Pancreas (tissue), 10 donors: ENCODE results near the gene SEPTIN3. TPM values are rescaled to one million over a fixed set of nuclear protein-coding genes. Genes with fewer than 3 reads are reported as not detected.
A peak's percentile ranks its signal among the peaks of the same experiment; 100 is the strongest.

Experiments
- ATAC-seq, 4 donors: fragments of 200-7000 bp; cut with Tn5 transposase; one replicate each; pipeline versions ENCODE4 v1.8.0 to v1.9.1; 2020; ENCODE audit warnings: mild to moderate bottlenecking in 4 of 4, moderate library complexity in 4 of 4
- DNase-seq, 6 donors: peaks; one replicate each; pipeline ENCODE4 v3.0.0-alpha.2; 2020
- FAIRE-seq: peaks from 2 replicates; lab custom pipeline; 2012; peaks lifted over from hg19 to GRCh38; lab: Jason Lieb, UNC
- H3K27ac ChIP-seq, 4 donors: fragments of 200-600 bp; sonication (generic); 1 replicate in 3 of 4; 2 replicates in 1 of 4; pipeline versions ENCODE4 v1.5.0 to v1.8.0; 2020
- H3K27me3 ChIP-seq, 4 donors: fragments of 200-600 bp; one replicate each; pipeline ENCODE4 v1.8.0; 2021
- H3K36me3 ChIP-seq, 3 donors: fragments of 200-600 bp; sonication (generic) in 1 of 3; one replicate each; pipeline versions ENCODE4 v1.5.0 to v1.8.0; 2020 to 2021
- H3K4me1 ChIP-seq, 3 donors: fragments of 200-600 bp; one replicate each; pipeline ENCODE4 v1.8.0; 2021
- H3K4me3 ChIP-seq, 4 donors: fragments of 200-600 bp; sonication (generic) in 2 of 4; one replicate each; pipeline versions ENCODE4 v1.5.0 to v1.8.0; 2020 to 2021
- H3K9me3 ChIP-seq, 4 donors: fragments of 200-600 bp; one replicate each; pipeline ENCODE4 v1.8.0; 2021
- CTCF ChIP-seq, 4 donors: fragments of 200-600 bp; sonication (generic) in 3 of 4; IDR thresholded peaks; one replicate each; pipeline versions ENCODE4 v1.5.0 to v1.8.0; 2021; ENCODE audit warnings: antibody characterized with exemption in 4 of 4
- WGBS, 2 donors: extraction: QIAGEN DNeasy Blood & Tissue Kit; methylation state at CpG; one replicate each; pipeline ENCODE4 v1.1.7; 2013; 5-methylcytosine and 5-hydroxymethylcytosine counted together
- intact Hi-C, 3 donors: fragments of 100-400 bp; cut with DNase I; formaldehyde crosslinking; loops; one replicate each; pipeline versions ENCODE4 v1.11.1 to v1.14.2; 2022
- polyA plus RNA-seq, 2 donors: library from polyadenylated mRNA; stranded (reverse); fragments of 200-250 nt; gene quantifications; one replicate each; pipeline ENCODE4 v1.2.3, GENCODE V29; 2013
- total RNA-seq, 6 donors: library from RNA; stranded (reverse); fragmentation: NEBNext Ultra II Directional in 4 of 6; extraction: Animal tissue kit (Norgen Biotek cat#: 25700) in 4 of 6; gene quantifications; one replicate each; pipeline versions ENCODE4 v1.2.1 to v1.2.4, GENCODE V29; 2021 to 2023
- donor health status: healthy with polysubstance abuse.
- donor health status: DM: no; HTN: no; CAD: no; lungs with moderate emphysema.
- donor health status: DM: no; HTN: no; CAD: no.
- donor health status: control.
- donor health status: control.
- donor health status: Bipolar disorder and iron deficiency.
- donor health status: DM: yes; HTN: yes; CAD: no.
- donor health status: DM: no; HTN: no; CAD: no.
- donor health status: DM: no; HTN: no; CAD: no.
- donor health status: DM: yes; HTN: yes; CAD: no.

Gene SEPTIN3
- total and polyA plus RNA-seq, 8 donors: 0.22 to 8.5 (median 1.3) TPM

GRCh38 chr22:41998361-41999261, 29.4 kb downstream of the SEPTIN3 start, which contains the start of gene WBP2NL:
Gene WBP2NL (plus strand): TSS chr22:41998788. CDS start chr22:41998819, 31 bp downstream.
- TF ChIP-seq CTCF (IDR thresholded peaks at IDR 0.05): no peak

GRCh38 chr22:42000466-42000865, 31.2 kb downstream of the SEPTIN3 start:
- ATAC-seq (no peak), FAIRE-seq (no peak), DNase-seq (no peak)
- no peaks in the 10 kb centered on the region for H3K27me3 ChIP-seq
- H3K4me3 ChIP-seq: no peak overlapping the region
- H3K9me3 ChIP-seq: no peaks in the 10 kb centered on the region
- intact Hi-C loops: no loop called here
- no peak for TF ChIP-seq CTCF (IDR thresholded peaks at IDR 0.05)
- no peak overlapping the region for H3K27ac ChIP-seq
- no peaks in the 10 kb centered on the region for H3K36me3 ChIP-seq
- 97 to 99% methylated on average over 8 of the region's 8 CpGs for WGBS, 2 donors
- peaks cover 0 to 5% (median 0%) of the 10 kb centered on the region in 3 donors for H3K4me1 ChIP-seq

More at GRCh38 chr22:41998361-41999261, 29.4 kb downstream of the SEPTIN3 start, which contains the start of gene WBP2NL:
- intact Hi-C loops: no loop called here
- peak within 1 kb of the TSS in 1 of 4 donors; percentile 48 for H3K27ac ChIP-seq
- no peak for FAIRE-seq
- WGBS, 2 donors: 23% methylated on average over 66 to 71 of the region's 71 CpGs
- peak; percentile 89 to 96 (median 93) for DNase-seq
- no peaks in the 10 kb centered on the region for H3K9me3 ChIP-seq
- no peaks in the 10 kb centered on the region for H3K36me3 ChIP-seq
- H3K4me1 ChIP-seq: peaks cover 0 to 5% (median 0%) of the 10 kb centered on the region in 3 donors
- peak; percentile 96 to 100 (median 99) for ATAC-seq
- H3K27me3 ChIP-seq: no peaks in the 10 kb centered on the region
- peak within 1 kb of the TSS; percentile 34 to 62 (median 55) for H3K4me3 ChIP-seq

- intact Hi-C loops: no loop called here
- no peak for TF ChIP-seq CTCF (IDR thresholded peaks at IDR 0.05)
- 82 to 95% methylated on average over 8 of the region's 8 CpGs for WGBS, 2 donors
- no peak overlapping the region for H3K27ac ChIP-seq
- ATAC-seq (no peak), FAIRE-seq (no peak), DNase-seq (no peak)
- no peak overlapping the region for H3K4me3 ChIP-seq
- no peaks in the 10 kb centered on the region for H3K9me3 ChIP-seq
- H3K27me3 ChIP-seq: no peaks in the 10 kb centered on the region
- no peaks in the 10 kb centered on the region for H3K36me3 ChIP-seq
- peaks cover 0 to 5% (median 0%) of the 10 kb centered on the region in 3 donors for H3K4me1 ChIP-seq
Observed at GRCh38 chr22:42001121-42001520, 31.9 kb downstream of the SEPTIN3 start.

- WGBS, 2 donors: 96 to 98% methylated on average over 12 of the region's 12 CpGs
- ATAC-seq: no peak
- Histone ChIP-seq H3K9me3 (no peaks in the 10 kb centered on the region), H3K27ac (no peak overlapping the region), H3K4me1 (peaks cover 0 to 5% (median 0%) of the 10 kb centered on the region in 3 donors), H3K36me3 (no peaks in the 10 kb centered on the region), H3K4me3 (no peak overlapping the region), H3K27me3 (no peaks in the 10 kb centered on the region)
- no peak for FAIRE-seq
- no peak for DNase-seq
- TF ChIP-seq CTCF (IDR thresholded peaks at IDR 0.05): no peak
- intact Hi-C loops: no loop called here
Observed at GRCh38 chr22:42001706-42002105, 32.5 kb downstream of the SEPTIN3 start.
